GM12801 (cell line): ENCODE measurements around the gene COQ8B.

Experiments
- CTCF ChIP-seq: IDR thresholded peaks from one replicate; pipeline ENCODE4 v1.5.1; 2011; ENCODE audit warnings: control low read depth; ENCODE audit not compliant: insufficient read length; ENCODE audit errors: extremely low read depth

COQ8B gene

DNA sequence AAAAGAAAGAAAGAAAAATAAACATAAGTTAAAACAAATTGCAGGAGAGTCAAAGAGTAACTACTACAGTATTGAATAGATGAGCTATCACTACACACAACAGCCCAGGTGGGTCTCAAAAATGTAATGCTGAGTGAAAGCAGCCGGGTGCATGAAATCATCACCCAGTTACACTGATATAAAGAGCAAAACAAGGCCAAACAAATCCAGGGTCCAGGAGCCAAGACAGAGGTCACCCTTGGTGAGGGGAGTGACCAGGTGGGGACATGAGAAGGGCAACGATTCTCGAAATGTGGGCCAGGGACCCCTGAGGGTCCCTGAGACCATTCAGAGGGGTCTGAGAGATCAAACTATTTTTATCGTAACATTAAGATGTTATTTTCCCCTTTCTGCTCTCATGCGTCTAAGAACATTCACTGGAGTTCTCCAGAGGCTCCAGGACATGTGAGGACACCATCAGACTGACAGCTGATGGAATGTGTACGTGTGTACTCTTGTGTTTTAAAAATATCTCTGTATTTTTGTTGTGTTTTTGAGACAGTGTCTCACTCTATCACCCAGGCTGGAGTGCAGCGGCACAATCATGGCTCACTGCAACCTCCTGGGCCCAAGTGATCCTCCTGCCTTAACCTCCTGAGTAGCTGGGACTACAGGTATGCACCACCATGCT is 10.6 kb downstream of the COQ8B start:
- TF ChIP-seq CTCF: no peak

DNA sequence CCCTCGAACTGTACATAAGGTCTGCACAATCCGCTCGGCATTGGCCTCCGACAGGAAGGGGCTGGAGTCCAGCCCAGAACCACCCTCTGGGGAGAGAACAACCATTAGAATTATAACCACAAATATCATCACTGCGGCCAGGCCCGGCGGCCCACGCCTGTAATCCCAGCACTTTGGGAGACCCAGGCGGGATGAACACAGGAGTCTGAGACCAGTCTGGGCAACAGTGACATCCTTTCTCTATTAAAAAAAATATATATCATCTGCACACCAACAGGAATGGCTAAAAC is 11.4 kb downstream of the COQ8B start:
- TF ChIP-seq CTCF: no peak

DNA sequence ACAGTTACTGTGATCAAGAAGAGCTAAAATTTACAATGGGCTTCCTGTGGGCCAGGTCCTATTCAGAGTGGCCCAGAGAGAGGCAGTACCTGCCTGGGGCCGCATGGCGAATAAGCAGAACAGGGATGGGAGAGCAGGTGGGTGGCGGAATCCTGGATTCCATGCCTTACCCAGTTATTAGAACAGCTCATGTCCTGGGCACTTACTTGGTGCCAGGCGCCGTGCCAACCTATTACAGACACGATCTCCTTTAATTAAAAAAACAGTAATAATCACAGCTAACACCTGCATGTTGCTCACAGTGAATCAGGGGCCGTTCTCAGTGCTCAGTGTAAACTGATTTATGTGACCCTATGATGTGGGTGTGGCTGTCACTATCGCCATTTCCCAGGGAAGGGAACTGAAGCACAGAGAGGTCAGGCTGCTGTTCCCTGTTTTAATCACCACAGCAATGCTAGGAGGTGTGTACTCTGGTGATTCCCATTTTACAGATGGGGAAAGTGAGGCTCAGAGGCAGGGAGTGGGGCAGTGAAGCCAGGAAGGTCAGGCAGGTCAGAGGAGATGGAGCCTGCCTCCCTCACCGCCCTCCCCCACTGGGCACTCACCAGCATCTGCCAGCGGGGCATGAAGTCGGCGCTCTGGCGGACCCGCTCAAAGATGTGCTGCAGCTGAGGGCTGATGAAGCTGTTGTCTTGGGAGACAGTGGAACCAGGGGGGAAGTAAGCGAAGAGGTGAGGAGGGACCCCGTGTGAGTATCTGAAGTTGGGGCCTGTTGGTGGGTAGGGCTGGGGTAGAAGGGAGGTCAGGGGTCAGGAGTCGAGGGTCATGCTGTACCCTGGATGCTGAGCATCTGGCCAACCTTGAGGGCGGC is 12.0 kb downstream of the COQ8B start:
- TF ChIP-seq CTCF: no peak

GRCh38 chr19:40703029-40703755 is 13.5 kb downstream of the COQ8B start:
- TF ChIP-seq CTCF: no peak

- TF ChIP-seq CTCF: no peak
Observed at GRCh38 chr19:40702337-40703012, 14.2 kb downstream of the COQ8B start.

- TF ChIP-seq CTCF: no peak
Observed at GRCh38 chr19:40701758-40702157, 14.9 kb downstream of the COQ8B start.

- TF ChIP-seq CTCF: no peak
Observed at GRCh38 chr19:40700083-40700482, 16.6 kb downstream of the COQ8B start.
